ENCODE data around the gene CDH22.

CDH22 gene

GRCh38 chr20:46142124-46142523, 166.2 kb downstream of the CDH22 start:
- TF ChIP-seq CTCF (conservative IDR thresholded peaks at IDR 0.05): no peak
- H3K27ac ChIP-seq: no peak overlapping the region

GRCh38 chr20:46139908-46140482, 168.3 kb downstream of the CDH22 start:
- TF ChIP-seq CTCF (conservative IDR thresholded peaks at IDR 0.05): no peak
- no peak overlapping the region for H3K27ac ChIP-seq

GRCh38 chr20:46139266-46139889, 168.9 kb downstream of the CDH22 start:
- no peak overlapping the region for H3K27ac ChIP-seq
- no peak for TF ChIP-seq CTCF (conservative IDR thresholded peaks at IDR 0.05)

GRCh38 chr20:46137816-46138215, 170.5 kb downstream of the CDH22 start:
- H3K27ac ChIP-seq: no peak overlapping the region
- no peak for TF ChIP-seq CTCF (conservative IDR thresholded peaks at IDR 0.05)

- H3K27ac ChIP-seq: no peak overlapping the region
- no peak for TF ChIP-seq CTCF (conservative IDR thresholded peaks at IDR 0.05)
Measured at GRCh38 chr20:46135856-46136633, 172.3 kb downstream of the CDH22 start.

- H3K27ac ChIP-seq: no peak overlapping the region
- no peak for TF ChIP-seq CTCF (conservative IDR thresholded peaks at IDR 0.05)
Measured at GRCh38 chr20:46134716-46135115, 173.6 kb downstream of the CDH22 start.

GRCh38 chr20:46133886-46134654, 174.2 kb downstream of the CDH22 start:
- no peak overlapping the region for H3K27ac ChIP-seq

More at GRCh38 chr20:46133886-46134654, 174.2 kb downstream of the CDH22 start:
- TF ChIP-seq CTCF (conservative IDR thresholded peaks at IDR 0.05): no peak

All from VCaP (cell line).